T-helper 2 cell treated with Interferon-gamma antibody and Interleukin-4, amounts not matched to agents 100 ng/mL and 5 ng/mL, for 36 hours (primary cell): Measurements from ENCODE around the gene SHROOM4. TPM values are rescaled to one million over a fixed set of nuclear protein-coding genes. Genes with fewer than 3 reads are reported as not detected.

ENCODE experiments used
- intact Hi-C: fragments of 100-400 bp; cut with micrococcal nuclease; formaldehyde crosslinking; loops from one replicate; pipeline ENCODE4 v1.15.1; 2023
- total RNA-seq: library from RNA; stranded (reverse); gene quantifications from 2 replicates; pipeline ENCODE4 v1.2.3, GENCODE V29; 2022

SHROOM4 gene
- total RNA-seq, 1 donor from 2014 or later = not detected

- intact Hi-C loops = no loop called here
Observed at GRCh38 chrX:50711907-50712306, 102.1 kb downstream of the SHROOM4 start.

- intact Hi-C loops = no loop called here
Observed at GRCh38 chrX:50707955-50708699, 105.9 kb downstream of the SHROOM4 start.

- intact Hi-C loops = no loop called here
Observed at GRCh38 chrX:50707405-50707804, 106.6 kb downstream of the SHROOM4 start.

- intact Hi-C loops = no loop called here
Observed at GRCh38 chrX:50705042-50705441, 109.0 kb downstream of the SHROOM4 start.

- intact Hi-C loops = no loop called here
Observed at GRCh38 chrX:50704360-50704759, 109.6 kb downstream of the SHROOM4 start.

- intact Hi-C loops = no loop called here
Observed at GRCh38 chrX:50700921-50701320, 113.1 kb downstream of the SHROOM4 start.

- intact Hi-C loops = loop anchor here (10.0 kb wide), 1 partner anchor 286 kb away; no protein-coding TSS in a partner anchor
Observed at GRCh38 chrX:50698944-50699343, 115.0 kb downstream of the SHROOM4 start.

GRCh38 chrX:50697691-50698090 is 116.3 kb downstream of the SHROOM4 start:
- intact Hi-C loops = loop anchor here (10.0 kb wide), 1 partner anchor 287 kb away; no protein-coding TSS in a partner anchor

GRCh38 chrX:50691820-50692219 is 122.2 kb downstream of the SHROOM4 start:
- intact Hi-C loops = loop anchor here (10.0 kb wide), 1 partner anchor 293 kb away; no protein-coding TSS in a partner anchor

GRCh38 chrX:50684871-50685270 is 129.1 kb downstream of the SHROOM4 start:
- intact Hi-C loops = no loop called here

- intact Hi-C loops = no loop called here
Observed at GRCh38 chrX:50680990-50681389, 133.0 kb downstream of the SHROOM4 start.

- intact Hi-C loops = no loop called here
Observed at GRCh38 chrX:50677789-50678188, 136.2 kb downstream of the SHROOM4 start.

- intact Hi-C loops = no loop called here
Observed at GRCh38 chrX:50671661-50672060, 142.3 kb downstream of the SHROOM4 start.

- intact Hi-C loops = no loop called here
Observed at GRCh38 chrX:50668860-50669259, 145.1 kb downstream of the SHROOM4 start.

- intact Hi-C loops = no loop called here
Observed at GRCh38 chrX:50648156-50648555, 165.8 kb downstream of the SHROOM4 start.

GRCh38 chrX:50644496-50644895 is 169.5 kb downstream of the SHROOM4 start:
- intact Hi-C loops = no loop called here

GRCh38 chrX:50643525-50644137 is 170.4 kb downstream of the SHROOM4 start:
- intact Hi-C loops = no loop called here

GRCh38 chrX:50638123-50638522 is 175.9 kb downstream of the SHROOM4 start:
- intact Hi-C loops = no loop called here

- intact Hi-C loops = no loop called here
Observed at GRCh38 chrX:50635817-50636365, 178.1 kb downstream of the SHROOM4 start.

- intact Hi-C loops = no loop called here
Observed at GRCh38 chrX:50635162-50635561, 178.8 kb downstream of the SHROOM4 start.

- intact Hi-C loops = no loop called here
Observed at GRCh38 chrX:50629774-50630173, 184.2 kb downstream of the SHROOM4 start.

- intact Hi-C loops = no loop called here
Observed at GRCh38 chrX:50627696-50628095, 186.3 kb downstream of the SHROOM4 start.
